Suprapubic skin (tissue), 3 donors: ENCODE data around the gene WNT7A.

Experiments
- CTCF ChIP-seq, 2 donors: fragments of 200-600 bp in 1 of 2; fragments of 450-650 bp in 1 of 2; sonication (generic) in 1 of 2; IDR thresholded peaks; one replicate each; pipeline ENCODE4 v1.5.1; 2016 to 2019; ENCODE audit warnings: antibody characterized with exemption in 2 of 2, mild to moderate bottlenecking in 1 of 2, moderate library complexity in 1 of 2
- EP300 ChIP-seq: sonication (generic); formaldehyde crosslinking; IDR thresholded peaks from one replicate; pipeline ENCODE4 v1.6.1; 2017; ENCODE audit warnings: antibody characterized with exemption

- TF ChIP-seq EP300 (no peak), CTCF (IDR thresholded peaks at IDR 0.05) (no peak)
Measured at GRCh38 chr3:13873818-13874217, 6.1 kb downstream of the WNT7A start.
